Endothelial cell of umbilical vein (primary cell): ENCODE data around the gene KLHL9. TPM values are rescaled to one million over a fixed set of nuclear protein-coding genes. Genes with fewer than 3 reads are reported as not detected.

Experiments
- BruUV-seq: library from RNA; stranded (reverse); fragments of 400-500 nt; replicated peaks from 2 replicates; lab custom pipeline; 2021; lab: Mats Ljungman, UMichigan
- CTCF ChIA-PET: fragments of 300-600, 350-600 bp; sonication (Branson Sonifier 250); formaldehyde crosslinking; loops from one replicate; lab custom pipeline; 2021; ENCODE audit warnings: antibody characterized with exemption, inconsistent platforms; lab: Charles Lee
- POLR2A ChIA-PET: fragments of 300-600, 350-600 bp; sonication (Branson Sonifier 250); formaldehyde crosslinking; loops from one replicate; lab custom pipeline; 2021; ENCODE audit warnings: antibody characterized with exemption, inconsistent platforms; lab: Charles Lee
- DNase-seq: peaks from one replicate; pipeline ENCODE4 v3.0.0-alpha.2; 2011; ENCODE audit warnings: low read depth, low spot score
- FAIRE-seq: peaks from 2 replicates; lab custom pipeline; 2011; peaks lifted over from hg19 to GRCh38; lab: Jason Lieb, UNC
- H2AFZ ChIP-seq: 2 replicates; pipeline ENCODE4 v1.6.0; 2012; ENCODE audit warnings: low read depth, low read length, control low read depth, inconsistent platforms
- H3K27ac ChIP-seq: 2 replicates; pipeline ENCODE4 v1.5.1; 2011; ENCODE audit warnings: low read depth, mild to moderate bottlenecking, control low read depth, low read length, moderate library complexity; ENCODE audit not compliant: insufficient read depth
- H3K27me3 ChIP-seq, 2 experiments: 2 replicates each; pipeline versions ENCODE4 v1.6.0 to v1.6.1; 2011; ENCODE audit warnings: low read length in 2 of 2, mixed read lengths in 1 of 2; ENCODE audit not compliant: control insufficient read depth in 2 of 2, insufficient read depth in 2 of 2
- H3K36me3 ChIP-seq, 2 experiments: 2 replicates in 1 of 2; 3 replicates in 1 of 2; pipeline ENCODE4 v1.5.1; 2011; ENCODE audit warnings: low read length in 2 of 2, mild to moderate bottlenecking in 1 of 2, moderate library complexity in 1 of 2; ENCODE audit not compliant: control insufficient read depth in 2 of 2, insufficient read depth in 2 of 2; ENCODE audit errors: extremely low read depth in 1 of 2
- H3K4me1 ChIP-seq: 3 replicates; pipeline ENCODE4 v1.5.1; 2011; ENCODE audit warnings: mild to moderate bottlenecking, low read length; ENCODE audit not compliant: control insufficient read depth, insufficient read depth; ENCODE audit errors: extremely low read depth
- H3K4me2 ChIP-seq: 2 replicates; pipeline ENCODE4 v1.6.1; 2011; ENCODE audit warnings: low read length, control low read depth, mixed read lengths; ENCODE audit not compliant: insufficient read depth
- H3K4me3 ChIP-seq, 3 experiments: fragments of 200-600 bp in 1 of 3; sonication (generic), shearing (Covaris generic) in 1 of 3; replicated peaks in 1 of 3; 2 replicates each; pipeline ENCODE4 v1.5.1; 2011 to 2016; ENCODE audit warnings: control low read depth in 3 of 3, low read length in 3 of 3, mild to moderate bottlenecking in 2 of 3, inconsistent platforms in 1 of 3, low read depth in 1 of 3, moderate library complexity in 1 of 3; ENCODE audit not compliant: insufficient read depth in 1 of 3
- H3K79me2 ChIP-seq: 2 replicates; pipeline ENCODE4 v1.6.0; 2012; ENCODE audit warnings: low read length, inconsistent platforms; ENCODE audit not compliant: control insufficient read depth, insufficient read depth
- H3K9ac ChIP-seq: replicated peaks from 2 replicates; pipeline ENCODE3; 2011; ENCODE audit warnings: low read length, control low read depth; ENCODE audit not compliant: insufficient read depth; ENCODE audit errors: extremely low read depth
- H3K9me1 ChIP-seq: replicated peaks from 3 replicates; pipeline ENCODE4 v1.6.0; 2011; ENCODE audit warnings: mild to moderate bottlenecking, low read length; ENCODE audit not compliant: control insufficient read depth, insufficient read depth; ENCODE audit errors: extremely low read depth
- H3K9me3 ChIP-seq: replicated peaks from 2 replicates; pipeline ENCODE4 v1.5.1; 2012; ENCODE audit warnings: low read length, inconsistent platforms; ENCODE audit not compliant: control insufficient read depth, insufficient read depth
- H4K20me1 ChIP-seq: replicated peaks from 2 replicates; pipeline ENCODE3; 2011; ENCODE audit warnings: mild to moderate bottlenecking, low read length; ENCODE audit not compliant: control insufficient read depth, insufficient read depth; ENCODE audit errors: extremely low read depth
- EZH2 ChIP-seq: IDR thresholded peaks from 2 replicates; pipeline ENCODE4 v1.6.1; 2012; ENCODE audit warnings: borderline replicate concordance, low read depth, mild to moderate bottlenecking, moderate library complexity, low read length, inconsistent platforms; ENCODE audit not compliant: severe bottlenecking
- FOS ChIP-seq: IDR thresholded peaks from 2 replicates; pipeline ENCODE4 v1.6.1; 2011; ENCODE audit warnings: mild to moderate bottlenecking, low read length, moderate library complexity, borderline replicate concordance; ENCODE audit not compliant: insufficient read depth
- GATA2 ChIP-seq: IDR thresholded peaks from 2 replicates; pipeline ENCODE4 v1.7.0; 2011; ENCODE audit warnings: low read depth, mild to moderate bottlenecking, moderate library complexity, mixed read lengths, low read length; ENCODE audit not compliant: insufficient read length, insufficient read depth
- JUN ChIP-seq: IDR thresholded peaks from 2 replicates; pipeline ENCODE4 v1.6.1; 2011; ENCODE audit warnings: borderline replicate concordance, low read depth; ENCODE audit not compliant: insufficient read length, insufficient read depth
- MYC ChIP-seq: IDR thresholded peaks from one replicate; pipeline ENCODE4 v1.6.1; 2011; ENCODE audit warnings: mild to moderate bottlenecking, low read depth, low read length
- POLR2A ChIP-seq: IDR thresholded peaks from 2 replicates; pipeline ENCODE4 v1.6.1; 2012; ENCODE audit warnings: low read depth, mild to moderate bottlenecking, control low read depth, low read length
- POLR2AphosphoS5 ChIP-seq: IDR thresholded peaks from 2 replicates; pipeline ENCODE4 v1.6.1; 2012; ENCODE audit warnings: low read depth, mild to moderate bottlenecking, control low read depth, low read length, moderate library complexity; ENCODE audit not compliant: insufficient read depth
- dilution Hi-C: fragments of 300-500 bp; cut with MboI; formaldehyde crosslinking; loops from one replicate; pipeline ENCODE4 v1.15.0; 2019; ENCODE audit warnings: low sequenced_read_pairs; ENCODE audit not compliant: extremely low pct_ligation_motif_present
- intact Hi-C: fragments of 100-400 bp; cut with micrococcal nuclease; formaldehyde crosslinking; loops from one replicate; pipeline ENCODE4 v1.10.0; 2022
- polyA plus RNA-seq, 4 experiments: library from polyadenylated mRNA; depleted of rRNA in 3 of 4; stranded (reverse) in 3 of 4; unstranded in 1 of 4; fragments of >200 nt; gene quantifications; 2 replicates each; pipeline versions ENCODE4 v1.2.1 to v1.2.3, GENCODE V29; 2011 to 2012; ENCODE audit warnings: missing spikeins in 1 of 4
- total RNA-seq: library from RNA; stranded (reverse); gene quantifications from 2 replicates; pipeline ENCODE4 v1.2.3, GENCODE V29; 2021
- TF ChIP-seq, protein P1 (sequence below): IDR thresholded peaks from 2 replicates; pipeline ENCODE4 v1.6.1; 2011; ENCODE audit not compliant: insufficient read depth, insufficient read length
- TF ChIP-seq, protein P2 (sequence below), 2 donors: IDR thresholded peaks; 1 replicate in 1 of 2; 2 replicates in 1 of 2; pipeline ENCODE4 v1.5.1; 2011; ENCODE audit warnings: low read length in 2 of 2, mild to moderate bottlenecking in 2 of 2, moderate library complexity in 2 of 2, control low read depth in 1 of 2, inconsistent platforms in 1 of 2, low read depth in 1 of 2; ENCODE audit not compliant: insufficient read depth in 1 of 2; ENCODE audit errors: extremely low read depth in 1 of 2

KLHL9 gene
- total and polyA plus RNA-seq, 2 donors (not counting 3 experiments of a cell fraction or from before 2014, with no cell fraction given) = 8.0 to 23.5 TPM

- POLR2A ChIA-PET = no interaction called here
- CTCF ChIA-PET = interaction anchor here (1.4 to 2.0 kb wide), 2 partner anchors 24 to 45 kb away, joined by 3 to 7 read pairs; no protein-coding TSS in a partner anchor
- no peak within 1 kb of the TSS for H2AFZ ChIP-seq
- TF ChIP-seq POLR2AphosphoS5 = no peak
- TF ChIP-seq, protein P1, sequence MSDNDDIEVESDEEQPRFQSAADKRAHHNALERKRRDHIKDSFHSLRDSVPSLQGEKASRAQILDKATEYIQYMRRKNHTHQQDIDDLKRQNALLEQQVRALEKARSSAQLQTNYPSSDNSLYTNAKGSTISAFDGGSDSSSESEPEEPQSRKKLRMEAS = no peak
- no peak for TF ChIP-seq FOS
- TF ChIP-seq JUN = no peak
- TF ChIP-seq, protein P2, sequence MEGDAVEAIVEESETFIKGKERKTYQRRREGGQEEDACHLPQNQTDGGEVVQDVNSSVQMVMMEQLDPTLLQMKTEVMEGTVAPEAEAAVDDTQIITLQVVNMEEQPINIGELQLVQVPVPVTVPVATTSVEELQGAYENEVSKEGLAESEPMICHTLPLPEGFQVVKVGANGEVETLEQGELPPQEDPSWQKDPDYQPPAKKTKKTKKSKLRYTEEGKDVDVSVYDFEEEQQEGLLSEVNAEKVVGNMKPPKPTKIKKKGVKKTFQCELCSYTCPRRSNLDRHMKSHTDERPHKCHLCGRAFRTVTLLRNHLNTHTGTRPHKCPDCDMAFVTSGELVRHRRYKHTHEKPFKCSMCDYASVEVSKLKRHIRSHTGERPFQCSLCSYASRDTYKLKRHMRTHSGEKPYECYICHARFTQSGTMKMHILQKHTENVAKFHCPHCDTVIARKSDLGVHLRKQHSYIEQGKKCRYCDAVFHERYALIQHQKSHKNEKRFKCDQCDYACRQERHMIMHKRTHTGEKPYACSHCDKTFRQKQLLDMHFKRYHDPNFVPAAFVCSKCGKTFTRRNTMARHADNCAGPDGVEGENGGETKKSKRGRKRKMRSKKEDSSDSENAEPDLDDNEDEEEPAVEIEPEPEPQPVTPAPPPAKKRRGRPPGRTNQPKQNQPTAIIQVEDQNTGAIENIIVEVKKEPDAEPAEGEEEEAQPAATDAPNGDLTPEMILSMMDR (IDR thresholded peaks at IDR 0.05; ENCODE audit: extremely low read depth in 1 of 2, insufficient read depth in 1 of 2, low read depth in 1 of 2, low read length in 2 of 2) = no peak
- TF ChIP-seq EZH2 = no peak
- no peak for TF ChIP-seq MYC
- TF ChIP-seq GATA2 = no peak
- TF ChIP-seq POLR2A = no peak
- dilution Hi-C loops = no loop called here
- FAIRE-seq (no peak), DNase-seq (no peak)
- H3K4me2 ChIP-seq = no peak within 1 kb of the TSS
- no peaks in the 10 kb centered on the region for H3K9me1 ChIP-seq
- no peak within 1 kb of the TSS for H3K4me3 ChIP-seq
- H3K9me3 ChIP-seq = no peaks in the 10 kb centered on the region
- no peak within 1 kb of the TSS for H3K27ac ChIP-seq
- H3K4me1 ChIP-seq = no peaks in the 10 kb centered on the region
- intact Hi-C loops = no loop called here
- H3K79me2 ChIP-seq = no peaks in the 10 kb centered on the region
- H3K36me3 ChIP-seq = no peaks in the 10 kb centered on the region
- H3K27me3 ChIP-seq = peaks cover 11 to 40% of the 10 kb centered on the region in 2 experiments
- no peaks in the 10 kb centered on the region for H4K20me1 ChIP-seq
- no peak within 1 kb of the TSS for H3K9ac ChIP-seq
- no TSS peak for BruUV-seq
Measured at GRCh38 chr9:21350787-21351186, 15.6 kb upstream of the KLHL9 start, which contains the start of gene IFNA6. TSS of gene IFNA6 (minus strand) at chr9:21350887. CDS start at chr9:21350887, 0 bp downstream.
